HEK293 (cell line): ENCODE results near the gene PDHB.

Source experiments
- CTCF ChIP-seq: fragments of 450-650 bp; formaldehyde crosslinking; IDR thresholded peaks from 2 replicates; pipeline ENCODE4 v1.5.1; 2016; ENCODE audit warnings: missing biosample characterization, missing genetic modification characterization
- PATZ1 ChIP-seq: fragments of 450-650 bp; formaldehyde crosslinking; IDR thresholded peaks from 2 replicates; pipeline ENCODE4 v1.5.1; 2016; ENCODE audit warnings: missing biosample characterization, missing genetic modification characterization
- PRDM10 ChIP-seq: fragments of 450-650 bp; formaldehyde crosslinking; IDR thresholded peaks from 2 replicates; pipeline ENCODE4 v1.5.1; 2016; ENCODE audit warnings: missing biosample characterization, missing genetic modification characterization
- PRDM6 ChIP-seq: fragments of 450-650 bp; formaldehyde crosslinking; IDR thresholded peaks from 2 replicates; pipeline ENCODE4 v1.5.1; 2017; ENCODE audit warnings: missing biosample characterization, missing genetic modification characterization
- RBAK ChIP-seq: fragments of 450-650 bp; formaldehyde crosslinking; IDR thresholded peaks from 2 replicates; pipeline ENCODE4 v1.5.1; 2016; ENCODE audit warnings: missing biosample characterization, missing genetic modification characterization
- YY1 ChIP-seq: fragments of 450-650 bp; formaldehyde crosslinking; IDR thresholded peaks from 2 replicates; pipeline ENCODE4 v1.5.1; 2018; ENCODE audit warnings: missing biosample characterization, missing genetic modification characterization
- ZNF175 ChIP-seq: fragments of 450-650 bp; formaldehyde crosslinking; IDR thresholded peaks from 2 replicates; pipeline ENCODE4 v1.5.1; 2016; ENCODE audit warnings: missing biosample characterization, missing genetic modification characterization
- ZNF223 ChIP-seq: fragments of 450-650 bp; formaldehyde crosslinking; IDR thresholded peaks from 2 replicates; pipeline ENCODE4 v1.5.1; 2016; ENCODE audit warnings: missing biosample characterization, missing genetic modification characterization
- ZNF23 ChIP-seq: fragments of 450-650 bp; formaldehyde crosslinking; IDR thresholded peaks from 2 replicates; pipeline ENCODE4 v1.5.1; 2016; ENCODE audit warnings: missing biosample characterization, missing genetic modification characterization, borderline replicate concordance
- ZNF341 ChIP-seq: fragments of 450-650 bp; formaldehyde crosslinking; IDR thresholded peaks from 2 replicates; pipeline ENCODE4; 2016; ENCODE audit warnings: low read depth, missing biosample characterization, missing genetic modification characterization
- ZNF362 ChIP-seq: fragments of 450-650 bp; formaldehyde crosslinking; IDR thresholded peaks from 2 replicates; pipeline ENCODE4 v1.5.1; 2016; ENCODE audit warnings: missing biosample characterization, missing genetic modification characterization
- ZNF626 ChIP-seq: fragments of 450-650 bp; sonication (Bioruptor Pico); formaldehyde crosslinking; IDR thresholded peaks from 2 replicates; pipeline ENCODE4 v1.5.1; 2018; ENCODE audit warnings: missing biosample characterization, missing genetic modification characterization, inconsistent platforms
- ZNF837 ChIP-seq: fragments of 450-650 bp; formaldehyde crosslinking; IDR thresholded peaks from 2 replicates; pipeline ENCODE4 v1.5.1; 2016; ENCODE audit warnings: missing biosample characterization, missing genetic modification characterization

GRCh38 chr3:58464866-58465265 lies 31.2 kb upstream of the PDHB start:
- TF ChIP-seq CTCF (tag by site-specific recombination) (no peak), ZNF626 (no peak), ZNF175 (tag by site-specific recombination) (no peak), ZNF223 (no peak), ZNF362 (tag by site-specific recombination) (no peak), RBAK (no peak), PRDM6 (tag by site-specific recombination) (no peak), PRDM10 (tag by site-specific recombination) (no peak), PATZ1 (tag by site-specific recombination) (no peak), ZNF837 (tag by site-specific recombination) (no peak), ZNF341 (tag by site-specific recombination) (no peak), YY1 (no peak), ZNF23 (tag by site-specific recombination) (no peak)
